ENCODE data around the gene EPHA7.

EPHA7 gene

GRCh38 chr6:93322651-93323050 lies 96.7 kb downstream of the EPHA7 start:
- no peak for DNase-seq

- DNase-seq: no peak
These were observed 100.1 kb downstream of the EPHA7 start for GRCh38 chr6:93319304-93319703.

GRCh38 chr6:93318121-93318520 lies 101.2 kb downstream of the EPHA7 start:
- no peak for DNase-seq

GRCh38 chr6:93317592-93317991 lies 101.8 kb downstream of the EPHA7 start:
- no peak for DNase-seq

- peak; percentile 4 for DNase-seq
These were observed 111.6 kb downstream of the EPHA7 start for GRCh38 chr6:93307505-93308409.

GRCh38 chr6:93305088-93305487 lies 114.3 kb downstream of the EPHA7 start:
- no peak for DNase-seq

- peak; percentile 3 for DNase-seq
These were observed 114.9 kb downstream of the EPHA7 start for GRCh38 chr6:93304505-93304904.

GRCh38 chr6:93300661-93301060 lies 118.7 kb downstream of the EPHA7 start:
- DNase-seq: peak; percentile 93

- DNase-seq: no peak
These were observed 119.7 kb downstream of the EPHA7 start for GRCh38 chr6:93299622-93300021.

- DNase-seq: no peak
These were observed 123.7 kb downstream of the EPHA7 start for GRCh38 chr6:93295631-93296030.

- DNase-seq: no peak
These were observed 124.5 kb downstream of the EPHA7 start for GRCh38 chr6:93294879-93295278.

- DNase-seq: no peak
These were observed 125.5 kb downstream of the EPHA7 start for GRCh38 chr6:93293872-93294271.

GRCh38 chr6:93293460-93293859 lies 125.9 kb downstream of the EPHA7 start:
- DNase-seq: no peak

- DNase-seq: no peak
These were observed 136.8 kb downstream of the EPHA7 start for GRCh38 chr6:93282521-93283031.

GRCh38 chr6:93278241-93278640 lies 141.1 kb downstream of the EPHA7 start:
- no peak for DNase-seq

- no peak for DNase-seq
These were observed 146.5 kb downstream of the EPHA7 start for GRCh38 chr6:93272896-93273295.

- DNase-seq: no peak
These were observed 147.1 kb downstream of the EPHA7 start for GRCh38 chr6:93272211-93272610.

- DNase-seq: no peak
These were observed 153.1 kb downstream of the EPHA7 start for GRCh38 chr6:93266116-93266817.

GRCh38 chr6:93260881-93261280 lies 158.5 kb downstream of the EPHA7 start:
- DNase-seq: no peak

GRCh38 chr6:93259332-93259731 lies 160.0 kb downstream of the EPHA7 start:
- no peak for DNase-seq

- DNase-seq: no peak
These were observed 166.4 kb downstream of the EPHA7 start for GRCh38 chr6:93252930-93253329.

- peak; percentile 22 for DNase-seq
These were observed 170.7 kb downstream of the EPHA7 start for GRCh38 chr6:93248631-93249030.

GRCh38 chr6:93243231-93243778 lies 176.1 kb downstream of the EPHA7 start:
- DNase-seq: no peak

- DNase-seq: no peak
These were observed 177.3 kb downstream of the EPHA7 start for GRCh38 chr6:93242049-93242448.
